Measurements from ENCODE around the gene DTD1.

The DTD1 gene

DNA sequence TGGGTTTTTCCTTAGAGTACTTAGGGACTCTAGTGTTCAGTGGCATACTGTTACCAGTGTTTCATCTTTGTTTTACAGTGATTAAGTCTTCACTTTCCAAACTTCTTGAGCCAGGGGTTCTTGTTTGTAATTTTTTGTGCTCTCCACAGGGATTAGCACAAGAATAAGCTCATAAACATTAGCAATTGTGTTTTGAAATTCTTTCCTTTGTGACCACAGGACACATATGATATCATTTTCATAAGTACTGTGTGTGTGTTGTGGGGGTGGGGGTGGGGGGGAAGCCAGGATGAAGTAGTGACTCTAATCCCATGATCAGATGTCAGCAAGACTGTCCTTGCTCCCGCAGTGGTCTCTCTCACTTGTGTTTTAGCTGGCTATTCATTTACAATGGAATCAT lies 124.3 kb downstream of the DTD1 start:
- FAIRE-seq = no peak

DNA sequence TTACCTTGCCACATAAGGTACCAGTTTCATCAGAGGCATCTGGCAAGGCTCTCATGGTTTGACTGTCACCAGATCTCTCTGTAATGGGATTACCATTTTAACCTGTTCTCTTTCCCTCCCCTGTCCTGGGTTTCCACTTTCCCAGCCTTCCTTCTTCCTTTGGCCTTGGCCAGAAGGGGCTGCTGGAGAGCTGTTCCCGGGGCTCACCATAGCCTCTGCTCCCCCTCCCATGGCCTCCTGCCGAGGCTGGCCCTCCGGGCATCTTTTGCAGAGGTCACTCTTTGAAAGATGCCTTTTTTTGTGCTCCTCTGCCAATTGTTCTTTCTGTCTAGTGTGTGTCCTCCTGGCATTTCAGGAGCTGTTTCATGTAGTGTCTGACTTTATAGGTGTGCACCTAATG lies 125.0 kb downstream of the DTD1 start:
- FAIRE-seq = no peak

DNA sequence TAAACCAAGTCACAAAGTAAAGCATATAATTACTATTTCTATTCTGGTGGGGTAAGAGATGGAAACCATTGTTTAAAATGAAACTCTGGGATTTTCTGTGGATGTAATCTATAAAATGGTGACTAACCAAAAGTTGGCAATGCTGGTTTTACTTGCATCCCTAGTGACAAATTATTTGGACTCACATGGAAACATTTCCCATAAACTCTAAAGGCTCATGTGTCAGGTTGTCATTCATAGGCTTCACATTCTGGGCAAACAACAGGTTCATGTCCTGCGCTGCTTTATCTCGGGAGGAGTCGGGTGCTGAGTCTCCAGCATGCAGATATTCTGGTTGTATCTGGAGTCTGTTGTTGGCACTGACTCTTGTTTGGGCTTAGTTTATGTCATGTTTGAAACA lies 127.7 kb downstream of the DTD1 start:
- FAIRE-seq = no peak

DNA sequence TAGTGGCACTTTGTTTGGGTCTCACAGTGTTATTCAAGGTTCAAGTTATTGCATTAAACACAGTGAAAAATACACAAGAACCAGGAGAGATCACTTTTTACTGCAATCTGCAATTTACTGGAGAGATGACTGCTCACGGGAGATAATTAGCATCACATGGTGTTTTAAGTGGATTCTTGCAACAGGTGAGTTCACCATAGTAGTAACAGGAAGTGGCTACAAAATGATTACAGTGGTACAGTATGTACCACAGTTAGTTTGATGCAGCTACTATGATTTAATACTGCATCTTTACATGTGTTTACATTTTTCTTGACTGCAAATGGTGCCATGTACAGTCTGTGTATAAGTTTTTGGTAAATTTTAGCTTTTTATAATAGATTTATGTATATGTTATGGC lies 129.2 kb downstream of the DTD1 start:
- no peak for FAIRE-seq

DNA sequence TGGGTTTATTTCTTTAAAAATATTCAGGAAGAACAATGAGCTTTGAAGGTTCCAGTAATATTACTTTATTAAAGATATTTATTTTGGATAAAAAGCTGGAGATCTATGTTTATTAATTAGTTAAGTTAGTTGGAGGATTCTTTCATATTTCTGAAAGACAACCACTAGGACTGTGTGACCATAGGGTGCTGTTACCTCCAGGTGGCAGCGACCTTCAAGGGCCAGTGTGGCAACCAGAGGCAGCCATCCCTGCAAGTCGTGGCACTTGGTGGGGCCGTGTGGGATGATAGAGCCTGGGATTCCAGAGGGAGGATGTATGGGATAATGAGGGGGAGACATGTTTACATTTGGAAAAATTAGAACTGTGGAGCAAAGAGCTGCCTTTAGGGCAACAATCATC lies 130.3 kb downstream of the DTD1 start:
- no peak for FAIRE-seq

DNA sequence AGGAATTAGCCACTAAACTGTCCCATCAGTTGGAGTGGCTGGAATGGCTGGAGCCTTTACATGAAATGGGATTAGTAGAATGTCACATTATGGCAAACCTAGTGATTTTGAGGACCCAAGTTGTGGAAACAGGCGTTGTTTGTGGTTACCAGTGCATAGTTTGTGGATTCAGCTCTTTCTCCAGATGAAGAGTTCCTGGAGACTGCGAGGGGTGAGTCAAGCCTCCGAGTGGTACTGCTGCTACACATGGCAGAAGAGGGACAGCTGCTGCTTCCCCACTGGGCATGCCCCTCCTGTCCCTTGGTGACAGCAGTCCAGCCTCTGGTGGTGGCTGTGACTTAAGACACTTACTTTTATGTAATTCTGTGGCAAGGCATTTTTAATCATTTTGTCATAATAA lies 131.6 kb downstream of the DTD1 start:
- FAIRE-seq = no peak

DNA sequence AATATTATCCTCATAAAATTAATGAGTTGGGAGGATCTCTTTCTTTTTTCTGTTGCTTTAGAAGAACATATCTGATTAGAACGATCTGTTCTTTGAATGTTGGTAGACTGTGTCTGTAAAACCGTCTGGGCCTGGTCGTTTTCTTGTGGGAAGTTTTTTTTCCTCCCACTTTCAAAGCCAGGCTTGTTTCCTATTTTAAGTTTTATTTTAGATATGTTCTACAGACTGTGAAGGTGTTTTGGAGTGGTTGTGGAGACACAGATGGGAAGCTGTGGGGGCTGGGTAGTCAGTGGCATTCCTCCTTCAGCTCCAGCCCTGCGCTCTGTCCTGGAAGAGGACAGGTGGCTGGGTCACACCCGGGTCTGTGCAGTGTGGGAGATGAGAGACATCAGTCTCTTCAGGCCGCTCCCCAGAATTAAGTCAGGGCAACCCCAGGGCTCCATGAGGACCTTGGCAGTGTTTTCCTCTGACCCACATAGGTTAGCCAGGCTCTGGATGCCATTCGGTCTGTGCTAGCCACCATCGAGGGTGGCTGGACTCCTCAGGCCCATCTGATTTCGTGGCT lies 133.8 kb downstream of the DTD1 start:
- peak; percentile 98 for FAIRE-seq

DNA sequence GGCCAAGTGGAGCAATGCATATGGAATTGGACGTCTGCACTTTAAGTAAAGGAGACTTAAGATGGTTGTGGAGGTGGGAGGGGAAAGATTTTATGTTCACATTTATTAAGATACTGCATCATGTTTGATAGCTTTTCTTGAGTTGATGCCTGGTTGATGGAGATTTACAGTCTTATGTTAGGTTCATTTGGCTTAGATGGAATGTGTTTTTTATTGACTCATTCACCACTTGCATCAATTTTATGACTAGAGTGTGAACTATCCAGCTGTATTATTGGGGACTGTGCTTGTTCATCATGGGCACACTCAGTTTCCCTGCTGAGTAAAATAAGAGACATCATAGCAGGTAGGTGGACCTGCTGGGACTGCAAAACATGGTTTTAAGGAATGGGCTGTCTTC lies 134.5 kb downstream of the DTD1 start:
- no peak for FAIRE-seq

DNA sequence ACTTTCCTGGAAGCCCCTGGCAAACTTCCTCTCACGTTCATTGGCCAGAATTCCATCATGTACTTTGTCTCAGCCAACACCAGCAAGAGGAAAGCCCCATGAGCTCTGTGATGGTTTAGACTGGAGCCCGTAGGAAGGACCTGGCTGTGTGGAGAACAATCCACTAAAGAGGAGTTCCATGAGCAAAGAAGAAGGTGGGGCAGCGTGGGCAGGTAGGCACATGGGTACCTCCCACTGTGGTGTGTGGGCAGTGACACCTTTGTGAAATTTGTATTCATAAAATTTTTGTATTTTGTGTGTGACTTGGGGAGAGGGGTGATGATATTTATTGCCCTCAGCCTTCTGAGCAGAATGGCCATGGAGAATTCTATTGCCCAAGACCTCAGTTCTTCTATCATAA lies 136.2 kb downstream of the DTD1 start:
- no peak for FAIRE-seq

DNA sequence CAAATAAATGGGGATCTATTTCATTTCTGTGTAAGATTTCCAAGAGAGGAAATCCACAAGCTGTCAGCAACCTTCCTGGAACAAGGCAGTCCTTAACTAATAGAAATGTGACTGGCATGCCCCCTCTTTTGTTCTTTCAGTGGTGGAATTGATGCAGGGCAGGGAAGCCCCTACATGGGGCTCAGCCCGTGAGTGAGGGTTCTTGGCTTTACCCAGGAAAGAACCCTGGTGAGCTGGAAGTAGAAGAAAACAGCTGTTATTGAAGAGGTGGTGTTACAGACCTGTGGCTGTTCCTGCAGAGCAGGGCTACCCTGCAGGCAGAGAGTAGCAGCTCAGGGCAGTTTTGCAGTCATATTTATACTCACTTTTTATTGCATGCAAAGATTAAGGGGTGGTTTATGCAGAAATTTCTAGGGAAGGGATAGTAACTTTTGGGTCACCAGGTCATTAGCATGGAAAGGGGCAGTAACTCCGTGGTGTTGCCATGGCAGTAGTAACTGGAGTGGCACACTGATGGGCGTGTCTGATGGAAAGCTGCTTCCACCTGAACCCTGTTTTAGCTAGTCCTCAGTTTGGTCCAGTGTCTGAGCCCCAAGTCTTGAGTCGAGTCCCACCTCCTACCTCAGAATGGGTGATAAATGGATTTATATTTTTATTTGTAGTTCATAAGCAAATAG lies 137.1 kb downstream of the DTD1 start:
- no peak for FAIRE-seq

DNA sequence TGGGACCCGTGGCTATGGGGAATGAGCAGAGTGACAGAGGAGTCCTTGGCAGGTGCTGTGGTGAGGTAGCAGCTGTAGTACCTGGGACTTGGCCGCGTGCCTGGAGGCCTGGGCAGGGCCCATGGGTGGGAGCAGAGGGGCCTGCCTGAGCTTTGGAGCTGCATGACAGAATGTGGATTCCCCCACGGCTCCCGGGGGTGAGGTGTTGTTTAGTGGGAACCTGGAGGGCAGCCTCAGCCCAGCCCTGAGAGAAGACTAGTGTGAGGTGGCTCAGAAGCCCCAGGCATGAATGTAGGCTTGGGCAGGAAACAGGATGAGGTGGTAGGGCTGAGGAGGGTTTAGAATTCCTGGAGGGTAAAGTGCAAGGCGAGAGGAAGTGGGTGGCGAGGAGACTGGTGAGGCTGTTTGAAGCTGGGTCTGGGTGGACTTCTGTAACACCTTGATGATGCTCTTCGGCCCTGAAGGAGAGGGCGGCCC lies 139.2 kb downstream of the DTD1 start:
- FAIRE-seq = no peak

DNA sequence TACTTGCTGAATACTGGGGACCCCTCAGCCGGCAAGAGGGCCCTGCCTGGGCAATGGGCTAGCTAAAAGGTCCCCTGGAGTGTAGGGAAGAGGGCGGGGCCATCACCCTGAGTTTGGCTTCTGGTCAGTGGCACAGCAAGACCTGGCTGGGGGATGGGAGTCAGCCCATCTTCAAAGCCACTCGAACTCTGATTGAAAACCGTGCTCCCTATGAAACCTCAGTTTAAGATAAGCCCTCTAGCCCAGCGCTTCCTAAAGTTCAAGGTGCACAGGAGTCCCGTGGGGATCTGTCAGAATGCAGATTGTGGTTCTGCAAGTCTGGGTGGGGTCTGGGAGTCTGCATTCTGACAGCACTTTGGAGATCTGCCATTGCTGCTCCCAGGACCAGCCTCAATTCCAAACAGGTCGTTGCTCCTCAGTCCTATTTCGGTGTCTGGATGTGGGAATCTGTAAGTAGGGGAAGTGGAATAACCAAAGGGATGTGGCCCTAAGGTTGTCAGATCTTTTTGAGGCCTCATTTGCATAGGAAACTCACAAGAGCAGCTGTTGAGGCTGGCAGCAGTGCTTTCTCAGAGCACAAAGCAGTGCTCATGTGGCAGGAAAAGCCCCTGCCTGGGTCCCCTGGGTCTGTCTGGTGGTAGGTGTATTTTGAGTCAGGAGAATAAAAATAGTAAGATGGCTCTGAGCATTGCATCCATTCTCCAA lies 140.5 kb downstream of the DTD1 start:
- FAIRE-seq = no peak

DNA sequence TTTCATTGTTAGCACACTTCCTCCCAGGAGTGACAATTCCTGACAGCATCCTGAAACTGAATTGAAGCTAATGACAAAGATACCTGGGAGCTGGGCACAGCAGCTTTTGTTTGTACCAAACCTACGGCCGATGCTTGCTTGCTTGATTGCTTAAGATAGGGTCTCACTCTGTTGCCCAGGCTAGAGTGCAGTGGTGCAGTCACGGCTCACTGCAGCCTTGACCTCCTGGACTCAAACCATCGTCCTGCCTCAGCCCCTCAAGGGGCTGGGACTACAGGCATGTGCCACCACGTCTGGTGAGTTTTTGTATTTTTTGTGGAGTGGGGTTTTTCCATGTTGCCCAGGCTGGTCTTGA lies 141.0 kb downstream of the DTD1 start:
- no peak for FAIRE-seq

DNA sequence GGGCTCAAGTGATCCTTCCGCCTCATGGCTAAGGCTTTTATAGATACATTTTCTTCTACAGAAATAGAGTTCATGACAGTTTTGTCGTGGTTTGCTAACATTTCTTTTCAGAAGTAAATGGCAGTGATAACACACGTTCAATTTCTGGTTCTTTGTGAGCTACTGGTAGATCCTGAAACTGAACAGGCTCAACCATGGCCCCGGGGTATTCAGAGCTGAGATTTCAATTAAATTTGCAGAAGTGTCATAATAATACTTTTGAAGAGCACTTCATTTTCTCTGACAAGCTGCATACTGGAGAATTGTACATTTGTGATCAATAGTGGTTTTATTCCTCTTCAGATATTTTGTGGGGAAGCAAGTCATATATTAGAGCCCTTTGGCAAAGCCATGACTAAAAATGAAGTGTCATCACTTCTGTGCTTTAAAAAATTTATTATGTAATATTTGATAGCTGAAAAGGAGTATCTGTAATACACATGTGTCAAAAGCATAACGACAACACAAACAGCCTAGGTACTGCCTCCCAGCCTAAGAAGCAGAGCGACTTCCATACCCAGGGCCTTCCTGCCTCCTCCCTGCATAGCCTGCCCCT lies 141.5 kb downstream of the DTD1 start:
- no peak for FAIRE-seq

DNA sequence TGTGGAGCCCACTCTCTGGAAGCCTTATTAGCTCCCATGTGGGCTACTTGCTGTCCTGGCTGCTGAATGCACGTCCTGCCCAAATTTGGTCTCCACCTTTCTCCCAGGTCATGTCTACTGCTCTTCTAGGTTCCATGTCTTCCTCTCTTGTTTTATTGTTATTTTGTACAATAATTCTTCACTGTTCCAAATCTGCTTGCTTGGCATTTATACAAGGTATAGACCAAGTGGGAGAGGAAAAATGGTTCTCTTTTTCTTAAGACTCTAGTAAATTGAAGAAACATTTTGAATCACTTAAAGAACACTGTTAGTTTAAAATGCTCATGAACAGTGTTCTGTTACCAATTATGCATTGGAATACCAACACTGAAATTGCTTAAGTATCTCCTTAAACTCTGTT lies 144.1 kb downstream of the DTD1 start:
- FAIRE-seq = no peak

DNA sequence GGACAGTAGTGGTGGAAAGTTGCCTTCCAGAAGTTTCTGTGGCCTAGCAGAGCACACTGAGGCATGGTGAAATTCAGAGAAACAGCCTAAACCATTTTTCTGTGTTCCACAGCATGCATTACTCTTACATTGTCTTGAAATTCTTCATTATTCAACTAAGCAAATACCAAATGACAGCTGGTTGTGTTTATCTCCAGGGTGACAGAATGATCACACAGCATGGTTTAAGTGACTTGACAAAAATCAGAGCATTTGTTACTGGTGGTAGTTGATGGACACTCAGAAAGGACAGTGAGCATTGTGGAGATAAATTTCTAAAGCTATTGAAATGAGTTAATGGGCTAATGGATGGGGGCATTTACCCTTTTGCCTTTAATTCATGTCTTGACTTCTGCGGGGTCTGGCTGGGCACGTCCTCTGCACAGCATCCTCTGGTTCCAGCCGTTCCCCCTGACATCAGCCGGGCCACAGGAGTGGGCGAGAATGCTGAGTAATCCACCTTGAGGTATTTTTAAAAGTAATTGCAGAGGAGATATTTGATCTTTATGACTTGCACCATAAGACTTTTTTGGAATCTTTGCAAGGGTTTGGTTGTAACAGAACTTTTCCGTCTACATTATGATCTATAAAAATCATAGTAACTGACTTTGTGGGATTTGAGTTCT lies 146.8 kb downstream of the DTD1 start:
- no peak for FAIRE-seq

DNA sequence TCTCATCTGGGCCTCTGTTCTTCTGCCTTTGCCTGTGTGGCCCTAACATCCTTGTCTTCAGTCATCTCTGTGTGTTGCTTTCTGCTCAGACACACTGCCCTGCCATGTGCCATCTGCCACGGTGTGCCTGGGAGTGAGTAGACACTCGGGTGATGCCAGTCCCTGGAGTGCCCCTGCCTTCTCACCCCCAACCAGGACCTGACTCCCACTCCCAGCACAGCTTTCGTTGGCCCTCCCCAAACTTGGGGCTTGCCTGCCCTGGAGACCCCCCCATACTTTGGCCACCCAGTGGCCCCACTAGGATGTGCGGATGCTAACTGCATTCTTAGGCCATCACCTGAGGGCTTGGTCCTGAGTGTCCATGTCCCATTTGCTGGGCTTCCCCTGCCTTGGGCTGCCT lies 149.3 kb downstream of the DTD1 start:
- FAIRE-seq = no peak

DNA sequence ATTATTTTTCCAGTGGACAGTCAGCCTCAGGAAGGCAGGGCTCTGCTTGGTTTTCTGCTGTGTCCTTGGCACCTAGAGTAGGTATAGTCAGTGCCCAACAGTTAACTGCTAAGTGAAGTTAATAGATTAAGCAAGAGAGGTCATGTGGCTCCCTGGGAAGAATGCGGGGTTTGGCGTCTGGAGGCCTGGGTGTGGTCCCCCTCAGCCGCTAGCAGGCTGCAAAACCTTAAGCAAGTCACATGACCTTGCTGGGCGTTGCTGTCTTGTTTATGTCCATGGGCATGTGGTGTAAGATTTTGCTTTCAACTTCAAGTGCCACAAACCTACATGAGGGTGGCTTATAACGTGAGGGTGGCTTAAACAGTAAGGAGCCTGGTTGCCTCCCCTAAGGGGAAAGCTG lies 150.2 kb downstream of the DTD1 start:
- no peak for FAIRE-seq

DNA sequence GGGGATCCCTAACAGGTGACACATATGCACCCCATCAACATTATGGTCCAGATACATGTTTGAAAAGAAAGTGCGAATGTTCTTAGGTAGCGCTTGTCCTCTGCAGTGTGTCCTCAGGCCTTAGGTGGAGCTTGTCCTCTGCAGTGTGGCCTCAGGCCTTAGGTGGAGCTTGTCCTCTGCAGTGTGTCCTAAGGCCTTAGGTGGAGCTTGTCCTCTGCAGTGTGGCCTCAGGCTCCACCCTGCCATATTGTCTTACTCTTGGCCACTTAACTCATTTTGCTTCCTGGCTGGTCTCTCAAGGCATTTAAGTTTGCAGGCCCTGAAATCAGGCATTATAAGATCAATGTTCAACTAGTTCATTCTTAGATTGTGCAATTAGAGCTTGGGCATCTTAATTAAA lies 151.0 kb downstream of the DTD1 start:
- FAIRE-seq = no peak

DNA sequence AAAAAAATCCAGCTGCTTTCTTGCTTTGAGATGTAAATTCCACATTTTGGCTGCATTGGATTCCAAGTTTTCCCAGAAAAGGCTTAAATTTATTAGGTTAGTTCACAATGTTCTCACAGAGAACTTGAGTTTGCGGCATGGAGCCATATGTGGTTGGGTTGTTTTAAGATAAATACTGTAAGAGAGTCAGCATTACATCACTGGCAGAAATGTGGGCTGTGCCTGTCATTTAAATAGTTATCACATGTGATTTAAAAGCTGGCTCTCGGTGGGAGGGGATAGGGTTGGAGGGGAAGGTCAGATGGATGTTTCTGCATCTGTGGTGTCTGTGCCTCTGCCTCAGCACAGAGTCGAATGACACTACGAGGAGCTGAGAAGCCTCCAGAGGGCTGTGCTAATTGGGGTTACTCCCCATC lies 151.9 kb downstream of the DTD1 start:
- FAIRE-seq = peak; percentile 98

DNA sequence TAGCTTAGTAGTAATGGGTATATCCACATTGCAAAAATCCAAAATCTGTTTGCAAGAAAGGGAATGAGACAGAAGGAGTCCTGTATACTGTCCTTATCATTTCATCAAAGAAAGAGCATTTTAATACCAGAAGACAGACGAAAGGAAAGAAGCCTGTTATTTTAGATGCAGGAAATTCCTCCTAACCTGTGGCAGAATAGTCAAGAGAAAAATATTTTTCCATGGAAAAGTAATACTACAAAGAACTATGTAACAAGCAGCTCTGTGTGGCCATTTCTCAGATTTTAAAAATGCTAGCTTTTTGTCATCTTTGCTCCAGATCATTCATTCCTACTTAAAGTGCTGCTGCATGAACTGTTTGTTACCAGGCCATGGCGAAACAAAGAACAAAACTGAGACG lies 152.9 kb downstream of the DTD1 start:
- no peak for FAIRE-seq

DNA sequence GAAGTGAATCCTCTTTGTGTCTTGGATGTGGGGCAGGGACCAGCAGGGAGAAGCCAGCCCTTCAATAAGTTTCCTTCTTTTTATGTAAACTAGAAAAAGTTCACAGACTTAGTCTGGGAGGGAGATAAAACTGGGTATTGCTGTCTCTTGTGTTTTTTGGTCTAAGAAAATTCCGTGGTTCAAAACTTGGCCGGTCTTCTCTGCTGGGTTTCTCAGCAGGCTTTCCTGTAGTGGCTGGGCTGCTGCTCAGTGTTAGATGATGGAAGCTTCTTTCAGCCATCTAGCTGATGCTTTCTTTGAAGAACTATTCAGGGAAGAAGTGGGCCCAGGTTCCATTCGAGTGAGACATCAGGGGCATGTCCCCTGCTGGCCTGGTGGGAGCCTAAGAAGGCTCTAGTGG lies 155.0 kb downstream of the DTD1 start:
- FAIRE-seq = no peak

DNA sequence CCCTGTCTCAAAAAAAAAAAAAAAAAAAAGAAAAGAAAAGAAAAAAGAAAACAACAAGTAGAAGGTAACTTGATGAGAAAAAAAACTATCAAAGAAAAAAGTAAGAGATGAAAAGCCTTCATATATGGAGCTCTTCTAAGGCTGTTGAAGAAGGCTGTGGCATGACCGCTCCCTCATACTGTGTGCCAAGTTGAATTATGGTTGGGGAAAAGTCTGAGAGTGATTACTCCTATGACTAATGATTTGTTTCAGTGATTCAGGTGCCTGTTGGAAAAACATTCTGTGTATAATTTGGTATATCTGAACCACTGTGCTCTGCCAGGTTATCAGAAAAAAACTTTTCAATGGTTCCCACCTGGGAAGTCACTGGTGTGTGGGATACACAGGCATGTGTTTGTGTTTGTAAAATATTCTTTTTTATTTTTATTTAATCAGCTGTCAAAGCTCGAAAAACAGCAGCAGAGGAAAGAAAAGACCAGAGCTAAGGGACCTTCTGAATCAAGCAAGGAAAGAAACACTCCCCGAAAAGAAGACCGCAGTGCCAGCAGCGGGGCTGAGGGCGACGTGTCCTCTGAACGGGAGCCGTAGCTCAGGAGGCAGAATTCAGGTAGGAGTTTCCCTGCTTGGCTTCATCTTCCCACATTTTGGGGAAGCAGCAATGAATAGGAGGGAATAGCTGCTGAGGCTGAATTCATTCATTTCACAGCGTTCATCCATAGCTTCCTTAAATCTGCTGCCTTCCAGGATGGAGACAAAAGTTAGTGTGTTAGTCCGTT lies 156.0 kb downstream of the DTD1 start:
- FAIRE-seq = no peak

Measured in endometrium (tissue), 2 donors.